Mesothelial cell of epicardium (in vitro differentiated cells): ENCODE results near the gene APOA1. TPM values are rescaled to one million over a fixed set of nuclear protein-coding genes. Genes with fewer than 3 reads are reported as not detected.

Experiments used
- DNase-seq, 2 experiments: peaks; one replicate each; pipeline ENCODE4 v3.0.0; 2021; ENCODE audit warnings: low spot score in 2 of 2; ENCODE audit not compliant: unreplicated experiment in 2 of 2
- H3K27ac Mint-ChIP-seq: 2 replicates; pipeline ENCODE4 v1.8.0; 2021; ENCODE audit warnings: mixed read lengths
- H3K27me3 Mint-ChIP-seq: 2 replicates; pipeline ENCODE4 v1.8.0; 2021; ENCODE audit warnings: low read depth, mixed read lengths
- H3K36me3 Mint-ChIP-seq: 2 replicates; pipeline ENCODE4 v1.8.0; 2021; ENCODE audit warnings: mixed read lengths
- H3K4me1 Mint-ChIP-seq: 2 replicates; pipeline ENCODE4 v1.8.0; 2021; ENCODE audit warnings: mixed read lengths
- H3K4me3 Mint-ChIP-seq: 2 replicates; pipeline ENCODE4 v1.8.0; 2021; ENCODE audit warnings: mild to moderate bottlenecking, moderate library complexity, mixed read lengths
- H3K9me3 Mint-ChIP-seq: 2 replicates; pipeline ENCODE4 v1.8.0; 2021; ENCODE audit warnings: mixed read lengths
- total RNA-seq: library from RNA; stranded (reverse); gene quantifications from 3 replicates; pipeline ENCODE4 v1.2.1, GENCODE V29; 2021
- TF ChIP-seq, protein P1 (sequence below): fragments of 200-600 bp; sonication (generic); IDR thresholded peaks from one replicate; pipeline ENCODE4 v1.5.0; 2021; ENCODE audit warnings: antibody characterized with exemption; ENCODE audit not compliant: unreplicated experiment

APOA1 gene
- total RNA-seq, 1 donor from 2014 or later, result 0.65 TPM

GRCh38 chr11:116823031-116823843, 14.2 kb downstream of the APOA1 start, which contains the start of gene APOA4:
TSS of gene APOA4 (minus strand) at chr11:116823304. CDS start at chr11:116823191, 113 bp downstream.
- TF ChIP-seq, protein P1, sequence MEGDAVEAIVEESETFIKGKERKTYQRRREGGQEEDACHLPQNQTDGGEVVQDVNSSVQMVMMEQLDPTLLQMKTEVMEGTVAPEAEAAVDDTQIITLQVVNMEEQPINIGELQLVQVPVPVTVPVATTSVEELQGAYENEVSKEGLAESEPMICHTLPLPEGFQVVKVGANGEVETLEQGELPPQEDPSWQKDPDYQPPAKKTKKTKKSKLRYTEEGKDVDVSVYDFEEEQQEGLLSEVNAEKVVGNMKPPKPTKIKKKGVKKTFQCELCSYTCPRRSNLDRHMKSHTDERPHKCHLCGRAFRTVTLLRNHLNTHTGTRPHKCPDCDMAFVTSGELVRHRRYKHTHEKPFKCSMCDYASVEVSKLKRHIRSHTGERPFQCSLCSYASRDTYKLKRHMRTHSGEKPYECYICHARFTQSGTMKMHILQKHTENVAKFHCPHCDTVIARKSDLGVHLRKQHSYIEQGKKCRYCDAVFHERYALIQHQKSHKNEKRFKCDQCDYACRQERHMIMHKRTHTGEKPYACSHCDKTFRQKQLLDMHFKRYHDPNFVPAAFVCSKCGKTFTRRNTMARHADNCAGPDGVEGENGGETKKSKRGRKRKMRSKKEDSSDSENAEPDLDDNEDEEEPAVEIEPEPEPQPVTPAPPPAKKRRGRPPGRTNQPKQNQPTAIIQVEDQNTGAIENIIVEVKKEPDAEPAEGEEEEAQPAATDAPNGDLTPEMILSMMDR, result no peak
- Mint-ChIP-seq H3K9me3 (no peaks in the 10 kb centered on the region), H3K4me3 (no peak within 1 kb of the TSS), H3K27me3 (no peaks in the 10 kb centered on the region), H3K4me1 (peaks cover under 1% of the 10 kb centered on the region), H3K36me3 (no peaks in the 10 kb centered on the region), H3K27ac (no peak within 1 kb of the TSS)
- no peak for DNase-seq

DNA sequence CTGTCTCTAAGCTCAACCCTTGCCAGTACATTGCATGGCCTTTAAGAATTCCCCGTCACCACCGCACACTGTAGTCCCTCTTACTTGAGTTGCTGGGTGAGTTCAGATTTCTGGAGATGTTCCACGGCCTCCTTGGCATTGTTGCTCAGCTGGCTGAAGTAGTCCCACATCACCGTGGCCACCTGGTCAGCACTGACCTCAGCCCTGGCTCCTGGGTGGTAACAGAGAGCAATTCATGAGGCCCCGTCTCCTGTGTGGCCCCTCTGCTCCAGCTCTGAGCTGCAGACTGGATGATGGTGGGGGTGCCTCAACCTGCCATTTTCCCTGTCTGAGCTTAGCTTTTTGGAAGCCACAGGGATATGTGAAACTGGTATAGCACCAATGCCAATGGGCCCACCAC, 14.8 kb downstream of the APOA1 start:
- no peaks in the 10 kb centered on the region for H3K4me1 Mint-ChIP-seq
- no peak overlapping the region for H3K27ac Mint-ChIP-seq
- no peaks in the 10 kb centered on the region for H3K27me3 Mint-ChIP-seq
- TF ChIP-seq, protein P1, result no peak
- H3K9me3 Mint-ChIP-seq, result no peaks in the 10 kb centered on the region
- H3K4me3 Mint-ChIP-seq, result no peak overlapping the region
- no peak for DNase-seq
- H3K36me3 Mint-ChIP-seq, result no peaks in the 10 kb centered on the region

GRCh38 chr11:116821050-116821918, 16.1 kb downstream of the APOA1 start:
- Mint-ChIP-seq H3K27ac (no peak overlapping the region), H3K9me3 (no peaks in the 10 kb centered on the region), H3K4me3 (no peak overlapping the region), H3K4me1 (no peaks in the 10 kb centered on the region), H3K36me3 (no peaks in the 10 kb centered on the region), H3K27me3 (no peaks in the 10 kb centered on the region)
- DNase-seq, result no peak
- TF ChIP-seq, protein P1, result no peak

- TF ChIP-seq, protein P1, result no peak
- no peak overlapping the region for H3K27ac Mint-ChIP-seq
- DNase-seq, result no peak
- H3K27me3 Mint-ChIP-seq, result no peaks in the 10 kb centered on the region
- H3K4me1 Mint-ChIP-seq, result no peaks in the 10 kb centered on the region
- H3K4me3 Mint-ChIP-seq, result no peak overlapping the region
- no peaks in the 10 kb centered on the region for H3K9me3 Mint-ChIP-seq
- no peaks in the 10 kb centered on the region for H3K36me3 Mint-ChIP-seq
Observed at GRCh38 chr11:116819049-116819448, 18.4 kb downstream of the APOA1 start.

- no peaks in the 10 kb centered on the region for H3K9me3 Mint-ChIP-seq
- no peak overlapping the region for H3K4me3 Mint-ChIP-seq
- no peaks in the 10 kb centered on the region for H3K36me3 Mint-ChIP-seq
- no peak for DNase-seq
- TF ChIP-seq, protein P1, result no peak
- peaks cover 4% of the 10 kb centered on the region for H3K4me1 Mint-ChIP-seq
- H3K27ac Mint-ChIP-seq, result no peak overlapping the region
- H3K27me3 Mint-ChIP-seq, result no peaks in the 10 kb centered on the region
Observed at GRCh38 chr11:116814502-116814901, 22.9 kb downstream of the APOA1 start.
